ENCODE data around the gene GHSR.

DNA sequence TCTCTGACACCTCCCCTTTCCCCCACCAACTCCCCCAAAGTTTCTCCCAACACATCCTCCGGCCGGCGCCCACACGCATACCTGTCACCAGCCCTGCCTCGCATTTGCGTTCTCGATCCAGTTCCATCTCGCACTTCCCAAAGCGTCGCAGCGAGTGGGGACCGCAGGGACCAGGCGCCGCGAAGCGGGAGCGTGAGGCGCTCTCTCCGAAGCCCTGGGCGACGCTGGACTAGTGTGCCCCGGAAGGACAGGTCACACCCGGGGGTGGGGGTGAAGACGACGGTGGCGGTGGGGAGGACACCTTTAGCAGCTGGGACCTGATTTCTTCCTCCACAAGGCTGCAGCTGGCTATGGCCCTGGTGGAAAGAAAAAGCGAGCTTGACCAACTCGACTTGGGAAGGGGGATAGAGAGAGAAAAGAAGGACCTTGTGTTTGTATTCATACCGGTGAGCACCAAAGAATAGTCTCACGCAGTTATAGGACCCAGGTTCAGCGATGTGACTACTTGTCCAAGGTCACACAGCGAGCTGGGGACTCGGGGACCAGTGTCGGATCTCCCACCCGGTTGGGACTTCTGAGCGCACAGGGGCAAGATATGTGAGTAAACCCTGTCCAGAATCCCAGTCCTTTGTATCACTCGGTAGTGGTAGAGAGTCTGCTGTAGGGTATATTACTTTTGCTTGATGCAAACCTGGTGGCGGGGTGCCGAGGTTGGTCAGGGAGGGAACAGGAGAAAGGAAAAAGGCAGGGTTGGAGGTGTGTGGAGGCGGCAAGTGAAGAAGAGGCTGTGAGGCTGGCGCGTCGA lies 607 bp upstream of the GHSR start:
- TF ChIP-seq, protein P1, sequence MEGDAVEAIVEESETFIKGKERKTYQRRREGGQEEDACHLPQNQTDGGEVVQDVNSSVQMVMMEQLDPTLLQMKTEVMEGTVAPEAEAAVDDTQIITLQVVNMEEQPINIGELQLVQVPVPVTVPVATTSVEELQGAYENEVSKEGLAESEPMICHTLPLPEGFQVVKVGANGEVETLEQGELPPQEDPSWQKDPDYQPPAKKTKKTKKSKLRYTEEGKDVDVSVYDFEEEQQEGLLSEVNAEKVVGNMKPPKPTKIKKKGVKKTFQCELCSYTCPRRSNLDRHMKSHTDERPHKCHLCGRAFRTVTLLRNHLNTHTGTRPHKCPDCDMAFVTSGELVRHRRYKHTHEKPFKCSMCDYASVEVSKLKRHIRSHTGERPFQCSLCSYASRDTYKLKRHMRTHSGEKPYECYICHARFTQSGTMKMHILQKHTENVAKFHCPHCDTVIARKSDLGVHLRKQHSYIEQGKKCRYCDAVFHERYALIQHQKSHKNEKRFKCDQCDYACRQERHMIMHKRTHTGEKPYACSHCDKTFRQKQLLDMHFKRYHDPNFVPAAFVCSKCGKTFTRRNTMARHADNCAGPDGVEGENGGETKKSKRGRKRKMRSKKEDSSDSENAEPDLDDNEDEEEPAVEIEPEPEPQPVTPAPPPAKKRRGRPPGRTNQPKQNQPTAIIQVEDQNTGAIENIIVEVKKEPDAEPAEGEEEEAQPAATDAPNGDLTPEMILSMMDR (IDR thresholded peaks at IDR 0.05), result no peak
- TF ChIP-seq EP300 (IDR thresholded peaks at IDR 0.05) (no peak), POLR2A (IDR thresholded peaks at IDR 0.05) (no peak), POLR2AphosphoS5 (IDR thresholded peaks at IDR 0.05) (no peak)
